CD4-positive, alpha-beta T cell treated with Interleukin-15 for 4 hours (primary cell): ENCODE measurements around the gene TAF3.

Experiments used
- DNase-seq: peaks from one replicate; pipeline ENCODE4 v3.0.0-alpha.2; 2020; ENCODE audit warnings: low spot score

TAF3 gene

GRCh38 chr10:8035006-8035640, 216.8 kb downstream of the TAF3 start:
- no peak for DNase-seq

DNA sequence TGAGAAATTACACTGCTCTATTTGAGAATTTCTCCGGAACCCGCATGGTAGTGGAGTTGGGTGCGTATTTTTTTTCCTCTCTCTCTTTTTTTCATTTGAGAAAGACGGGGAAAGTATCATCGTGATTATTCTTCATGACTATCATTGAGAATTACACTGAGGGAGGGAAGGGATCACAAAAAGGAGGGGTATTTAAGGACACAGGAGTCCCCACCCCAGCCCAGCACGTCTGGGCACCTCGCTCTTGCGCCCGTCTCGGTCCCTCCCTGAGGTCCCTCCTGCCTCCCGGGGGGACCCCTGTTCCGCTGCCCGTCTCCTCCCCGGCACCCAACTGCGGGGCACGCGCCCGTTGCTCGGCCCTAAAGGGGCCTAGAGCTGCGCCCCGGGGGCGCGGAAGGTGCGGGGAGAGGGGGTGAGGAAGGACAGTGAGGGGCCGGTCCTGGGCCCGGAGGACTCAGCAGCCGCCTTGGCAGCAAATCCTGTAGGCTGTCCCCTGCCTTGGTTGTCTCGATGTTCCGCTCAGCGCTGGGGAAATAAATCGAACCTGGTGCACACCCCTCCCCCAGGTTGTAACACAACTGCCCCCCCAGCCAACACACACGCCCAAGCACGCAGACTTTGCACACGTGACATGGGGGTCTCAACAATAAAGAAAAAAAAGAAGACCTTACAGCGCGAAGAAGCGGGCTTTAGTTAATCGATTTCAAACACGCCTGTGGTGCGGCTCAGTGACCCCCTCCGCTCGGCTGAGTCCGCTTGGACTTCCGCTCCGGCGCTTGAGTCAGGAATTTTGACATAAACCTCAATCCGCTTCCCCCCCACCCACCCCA, 217.6 kb downstream of the TAF3 start:
- no peak for DNase-seq

DNA sequence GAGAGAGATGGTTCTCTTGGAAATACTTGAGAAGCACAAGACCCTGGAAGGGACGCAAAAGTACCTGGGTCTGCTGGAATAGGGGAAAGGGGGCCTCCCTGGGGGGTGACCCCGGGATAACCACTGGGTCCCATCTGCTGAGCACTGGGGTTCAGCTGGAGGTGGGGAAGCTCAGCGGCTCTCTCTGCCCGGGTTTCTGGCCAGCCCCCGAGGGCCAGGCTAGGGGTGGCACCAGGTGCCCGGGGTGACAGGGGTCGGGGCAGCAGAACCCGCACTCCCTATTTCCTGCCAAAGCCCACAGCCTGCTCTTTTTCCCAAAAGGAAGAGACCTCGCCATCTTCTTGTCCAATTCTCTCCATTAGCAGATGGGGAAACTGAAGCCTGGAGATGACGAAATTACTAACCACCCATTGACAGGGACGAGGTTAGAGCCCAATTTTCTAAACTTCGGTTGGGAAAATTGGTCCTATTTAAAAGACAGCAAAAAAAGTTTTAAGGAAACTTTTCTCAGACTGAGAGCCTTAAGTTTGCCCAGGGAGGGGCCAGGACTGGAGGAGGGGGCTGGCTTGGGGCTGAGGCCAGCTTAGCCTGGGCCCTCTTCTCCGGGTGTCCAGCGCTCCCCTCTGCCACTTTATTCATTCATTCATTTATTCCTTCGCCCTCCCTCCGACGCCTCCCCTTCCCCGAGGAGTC, 218.3 kb downstream of the TAF3 start:
- DNase-seq, result no peak

DNA sequence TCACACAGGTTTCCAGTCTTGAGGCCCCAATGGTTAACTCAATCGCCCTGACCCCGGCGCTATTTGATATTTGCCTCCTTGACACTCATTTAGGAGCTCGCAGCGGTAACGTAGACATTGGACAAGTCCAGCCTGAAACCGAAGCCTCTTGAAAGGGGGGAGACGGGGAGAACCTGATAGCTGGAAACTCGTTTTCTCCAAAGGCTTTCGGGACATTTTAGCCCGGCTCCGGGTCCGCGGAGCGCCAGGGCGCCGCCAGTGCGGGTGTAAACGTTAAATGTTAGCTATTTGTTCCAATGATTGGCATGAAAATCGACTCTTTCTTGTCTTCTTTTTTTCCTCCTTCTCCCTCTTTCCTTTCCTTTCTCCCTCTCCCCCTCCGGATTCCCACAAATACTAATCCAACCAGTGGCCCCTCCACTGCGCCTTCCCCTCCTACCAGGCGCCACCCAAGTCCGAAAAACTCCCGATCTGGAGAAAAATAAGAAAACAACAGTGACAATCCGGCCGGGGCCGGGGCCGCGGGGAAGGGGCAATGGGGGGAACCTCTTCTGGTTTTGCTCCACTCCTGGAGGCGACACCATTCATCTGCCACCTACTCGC, 219.0 kb downstream of the TAF3 start:
- DNase-seq, result no peak

- DNase-seq, result no peak
Observed at GRCh38 chr10:8037941-8038894, 219.9 kb downstream of the TAF3 start.

DNA sequence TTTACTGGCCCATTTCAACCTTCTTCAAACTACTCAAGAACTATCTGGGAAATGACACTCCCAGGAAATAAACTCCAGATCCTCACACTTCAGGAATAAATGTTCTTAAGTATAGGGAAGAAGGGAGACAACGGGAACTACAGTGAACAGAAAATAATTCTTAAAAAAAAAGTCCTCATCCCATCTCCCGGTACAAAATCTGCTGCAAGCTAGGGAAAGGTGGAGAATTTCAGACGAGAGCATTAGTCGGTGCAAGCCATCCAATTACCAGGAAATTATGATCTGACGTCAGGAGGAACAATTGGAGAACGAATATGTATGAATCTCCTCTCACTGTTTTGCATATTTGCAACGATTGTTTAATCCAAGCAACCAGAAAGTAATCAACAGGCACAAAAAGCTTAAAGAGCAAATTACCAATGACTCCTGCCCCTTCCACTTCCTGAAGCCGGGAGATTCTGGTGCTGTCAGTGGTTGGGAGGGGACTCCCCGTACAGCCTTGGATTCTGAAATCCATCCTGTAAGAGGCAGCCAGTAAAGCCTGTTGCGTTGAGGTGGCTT, 221.1 kb downstream of the TAF3 start:
- DNase-seq, result no peak

GRCh38 chr10:8040651-8041050, 222.3 kb downstream of the TAF3 start:
- no peak for DNase-seq

GRCh38 chr10:8041284-8041991, 223.1 kb downstream of the TAF3 start:
- no peak for DNase-seq

DNA sequence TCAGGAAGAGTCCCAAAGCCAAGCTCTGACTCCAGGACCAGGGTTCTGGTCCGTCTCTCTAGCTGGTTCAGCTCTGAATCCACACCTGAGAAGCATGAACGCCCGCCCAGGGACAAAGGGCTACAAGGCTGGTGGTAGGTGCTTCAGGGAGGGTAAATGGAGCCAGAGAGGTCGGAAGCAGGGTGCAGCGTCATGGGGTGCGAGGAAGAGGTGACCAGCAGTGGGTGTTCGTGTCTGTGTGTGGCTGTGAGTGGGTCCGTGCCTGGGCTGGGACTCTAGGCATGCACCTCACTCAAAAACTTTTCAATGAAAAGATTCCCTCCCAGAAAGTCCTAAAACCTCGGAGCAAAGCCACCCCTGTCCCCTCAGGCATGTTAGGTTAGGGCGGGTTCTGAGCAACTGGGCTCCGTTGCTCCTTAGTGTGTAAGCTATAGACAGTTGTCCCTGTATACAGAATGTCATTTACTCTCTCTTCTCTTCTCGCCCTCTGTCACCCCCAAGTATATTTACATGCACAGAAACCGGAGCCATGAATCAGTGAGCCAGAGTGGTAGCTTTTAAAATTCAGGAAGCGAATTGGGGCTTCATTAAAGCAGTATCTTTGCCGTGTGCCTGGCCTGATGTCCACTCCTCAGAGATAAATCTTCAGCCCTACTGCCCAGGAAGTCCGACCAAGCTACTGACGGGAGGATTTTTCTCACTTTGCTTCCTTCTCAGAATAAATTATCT, 223.9 kb downstream of the TAF3 start:
- no peak for DNase-seq

DNA sequence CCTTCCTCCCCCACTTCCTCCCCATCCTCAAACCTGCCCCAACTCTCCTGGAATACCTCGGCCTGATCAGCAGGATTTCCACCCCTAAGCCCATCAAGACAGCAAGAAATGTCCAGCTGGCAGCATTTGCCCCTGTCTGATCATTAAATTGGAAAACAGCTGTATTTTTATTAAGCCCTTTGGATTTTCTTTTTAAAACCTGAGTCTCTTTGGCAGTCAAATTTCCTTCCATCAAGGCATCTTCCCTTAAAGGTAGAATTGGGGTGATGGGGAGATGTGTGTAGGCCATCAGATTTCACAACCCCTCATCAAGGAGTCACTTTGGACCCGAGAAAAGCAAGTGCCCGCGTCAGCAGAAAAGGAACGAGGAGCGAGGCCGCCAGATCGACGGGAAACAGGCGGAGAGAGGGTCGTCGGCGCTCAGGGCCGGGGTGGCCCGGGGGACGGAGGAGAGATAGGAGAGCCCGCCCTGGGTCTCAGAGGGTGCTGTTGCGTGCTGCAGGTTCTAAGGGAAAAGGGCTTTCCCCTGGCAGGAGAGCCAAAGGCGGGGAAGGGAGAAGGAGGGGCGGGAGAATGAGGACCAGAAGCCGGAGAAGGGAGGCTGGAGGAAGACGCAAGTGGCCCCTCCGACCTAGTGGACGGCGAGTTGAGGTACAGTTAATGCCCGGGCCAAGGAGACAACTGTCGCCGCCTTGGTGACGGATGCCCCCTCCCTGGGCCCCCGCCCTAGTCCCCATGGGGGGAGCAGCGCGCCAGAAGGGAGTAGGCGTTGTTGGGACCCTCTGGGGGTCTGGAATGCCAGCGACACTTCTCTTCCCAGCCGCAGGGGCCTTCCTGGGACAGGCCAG, 224.6 kb downstream of the TAF3 start:
- DNase-seq, result no peak

- DNase-seq, result no peak
Observed at GRCh38 chr10:8043569-8044306, 225.4 kb downstream of the TAF3 start.

- no peak for DNase-seq
Observed at GRCh38 chr10:8044331-8044907, 226.1 kb downstream of the TAF3 start.

- DNase-seq, result no peak
Observed at GRCh38 chr10:8044908-8045725, 226.8 kb downstream of the TAF3 start.

DNA sequence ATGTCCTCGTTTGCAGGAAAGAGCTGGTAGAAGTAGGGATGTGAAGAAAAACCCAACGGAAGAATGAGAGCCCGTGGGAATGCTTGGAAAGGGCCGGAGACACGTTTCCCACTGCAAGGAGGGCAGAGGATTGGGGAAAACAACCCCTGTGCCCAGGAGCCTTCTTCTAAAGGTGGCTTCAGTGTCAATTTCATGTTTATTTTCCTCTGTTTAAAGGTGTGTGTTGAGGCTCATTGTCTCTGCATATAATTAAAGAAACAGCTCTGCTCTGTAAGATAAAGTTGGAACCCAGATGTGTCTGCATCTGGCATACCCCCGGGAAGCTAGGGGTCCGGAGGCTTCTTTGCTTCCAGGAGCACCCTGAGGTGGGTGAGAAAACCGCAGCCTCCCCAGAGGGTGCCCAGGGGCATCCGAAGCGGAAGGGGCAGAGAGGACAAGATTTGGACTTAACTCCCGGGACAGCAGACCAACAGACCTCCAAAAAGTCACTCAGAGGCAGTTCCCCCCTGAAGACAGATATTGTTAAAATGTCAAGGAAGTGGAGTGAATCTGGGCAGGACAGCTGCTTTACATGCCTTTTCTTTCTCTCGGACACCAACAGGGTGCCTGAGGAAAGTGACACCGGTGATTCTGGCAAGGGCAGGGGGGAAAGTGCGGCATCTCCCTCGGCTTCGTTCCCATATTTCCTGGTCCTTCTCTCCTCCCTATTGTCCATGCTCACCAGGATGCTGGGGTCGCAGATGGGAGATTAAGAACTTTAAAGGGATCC, 227.6 kb downstream of the TAF3 start:
- no peak for DNase-seq

- no peak for DNase-seq
Observed at GRCh38 chr10:8047452-8048280, 229.4 kb downstream of the TAF3 start.
